PC-9 (cell line): ENCODE measurements around the gene ANKRD9. TPM values are rescaled to one million over a fixed set of nuclear protein-coding genes. Genes with fewer than 3 reads are reported as not detected.
A peak's percentile ranks its signal among the peaks of the same experiment; 100 is the strongest.

Experiments
- BruUV-seq: library from RNA; stranded (reverse); fragments of 400-500 nt; replicated peaks from 2 replicates; lab custom pipeline; 2021; lab: Mats Ljungman, UMichigan
- CTCF ChIA-PET: fragments of 300-600 bp; sonication (Branson Sonifier 250); formaldehyde crosslinking; loops from one replicate; lab custom pipeline; 2022; ENCODE audit warnings: antibody characterized with exemption; lab: Charles Lee
- POLR2A ChIA-PET: fragments of 300-600 bp; sonication (Branson Sonifier 250); formaldehyde crosslinking; loops from one replicate; lab custom pipeline; 2022; ENCODE audit warnings: antibody characterized with exemption; ENCODE audit not compliant: unreplicated experiment; lab: Charles Lee
- DNase-seq, 2 experiments: peaks; one replicate each; pipeline versions ENCODE4 v3.0.0 to v3.0.0-alpha.2; 2015 to 2022; ENCODE audit warnings: mixed read lengths in 1 of 2
- H2AFZ ChIP-seq: fragments of 200-600 bp; sonication (generic); 2 replicates; pipeline ENCODE4 v1.8.1; 2017; ENCODE audit warnings: antibody characterized with exemption
- H3F3A ChIP-seq: fragments of 200-600 bp; sonication (generic); 2 replicates; pipeline ENCODE4 v1.8.1; 2017; ENCODE audit warnings: antibody characterized with exemption, mild to moderate bottlenecking, low read depth; ENCODE audit not compliant: insufficient read depth
- H3K27ac ChIP-seq: fragments of 200-600 bp; sonication (generic); 2 replicates; pipeline ENCODE4 v1.6.1; 2016; ENCODE audit warnings: mixed run types
- H3K27me3 ChIP-seq: fragments of 200-600 bp; sonication (generic); 2 replicates; pipeline ENCODE4 v1.6.1; 2016; ENCODE audit warnings: low read depth, mixed run types; ENCODE audit not compliant: insufficient read depth
- H3K36me3 ChIP-seq: fragments of 200-600 bp; sonication (generic); 2 replicates; pipeline ENCODE4 v1.6.1; 2016; ENCODE audit warnings: low read depth, mixed run types
- H3K4me1 ChIP-seq: fragments of 200-600 bp; sonication (generic); replicated peaks from 2 replicates; pipeline ENCODE4 v1.6.1; 2016; ENCODE audit warnings: mixed run types; ENCODE audit not compliant: insufficient read depth
- H3K4me2 ChIP-seq: fragments of 200-600 bp; sonication (generic); 2 replicates; pipeline ENCODE4 v1.6.1; 2017; ENCODE audit warnings: mixed run types
- H3K4me3 ChIP-seq: fragments of 200-600 bp; sonication (generic); 2 replicates; pipeline ENCODE4 v1.6.1; 2016; ENCODE audit warnings: mixed run types
- H3K79me2 ChIP-seq: fragments of 200-600 bp; sonication (generic); 2 replicates; pipeline ENCODE4 v1.6.1; 2017; ENCODE audit warnings: low read depth, mixed run types
- H3K9me2 ChIP-seq: fragments of 200-600 bp; sonication (generic); 2 replicates; pipeline ENCODE4 v1.8.1; 2017; ENCODE audit warnings: mild to moderate bottlenecking; ENCODE audit not compliant: insufficient read depth
- H3K9me3 ChIP-seq: fragments of 200-600 bp; sonication (generic); 2 replicates; pipeline ENCODE4 v1.8.1; 2016; ENCODE audit warnings: low read depth; ENCODE audit not compliant: insufficient read depth
- H4K20me1 ChIP-seq: fragments of 200-600 bp; sonication (generic); 2 replicates; pipeline ENCODE4 v1.8.1; 2017; ENCODE audit not compliant: insufficient read depth
- CTCF ChIP-seq: fragments of 200-600 bp; sonication (generic); conservative IDR thresholded peaks from 2 replicates; pipeline ENCODE4 v1.6.1; 2017; ENCODE audit warnings: mixed run types, antibody characterized with exemption, mild to moderate bottlenecking, moderate library complexity
- EZH2 ChIP-seq: fragments of 200-600 bp; sonication (generic); IDR thresholded peaks from 2 replicates; pipeline ENCODE4 v1.8.0; 2017; ENCODE audit warnings: antibody characterized with exemption, low read depth
- intact Hi-C: fragments of 100-400 bp; cut with micrococcal nuclease; formaldehyde crosslinking; loops from one replicate; pipeline ENCODE4 v1.10.0; 2022; ENCODE audit not compliant: unreplicated experiment
- total RNA-seq: library from RNA; stranded (reverse); gene quantifications from 2 replicates; pipeline ENCODE4 v1.2.3, GENCODE V29; 2021

ANKRD9 gene
- total RNA-seq, 1 experiment from 2014 or later: 44.6 TPM

- ChIA-PET POLR2A (interaction anchor here (0.6 kb wide), 1 partner anchor 59 kb away, joined by 3 read pairs; no protein-coding TSS in a partner anchor), CTCF (no interaction called here)
- peaks cover 33% of the 10 kb centered on the region for H3F3A ChIP-seq
- DNase-seq: peak; percentile 39 to 87
- no peak overlapping the region for H3K4me3 ChIP-seq
- no peaks in the 10 kb centered on the region for H3K36me3 ChIP-seq
- no peaks in the 10 kb centered on the region for H3K9me2 ChIP-seq
- no peaks in the 10 kb centered on the region for H3K27me3 ChIP-seq
- no peak overlapping the region for H2AFZ ChIP-seq
- peak overlapping the region; percentile 0; the same call in 1 of the 2 replicates for H3K4me2 ChIP-seq
- peaks cover 43% of the 10 kb centered on the region for H3K4me1 ChIP-seq
- no peaks in the 10 kb centered on the region for H3K9me3 ChIP-seq
- H3K27ac ChIP-seq: peak overlapping the region; percentile 55
- intact Hi-C loops: no loop called here
- H4K20me1 ChIP-seq: no peaks in the 10 kb centered on the region
- BruUV-seq: no TSS peak
- H3K79me2 ChIP-seq: no peaks in the 10 kb centered on the region
- TF ChIP-seq CTCF (no peak), EZH2 (no peak)
Measured at GRCh38 chr14:102532204-102532658, 22.7 kb upstream of the ANKRD9 start.

GRCh38 chr14:102530828-102531478 is 21.4 kb upstream of the ANKRD9 start:
- Histone ChIP-seq H3K4me1 (peaks cover 55% of the 10 kb centered on the region), H3K27ac (0 out of 2 replicates have a peak overlapping the region, but pooled peaks have one; percentile 8), H3K9me3 (no peaks in the 10 kb centered on the region), H4K20me1 (no peaks in the 10 kb centered on the region), H3K79me2 (peaks cover 6% of the 10 kb centered on the region; the same call in 1 of the 2 replicates), H3K4me2 (no peak overlapping the region), H3F3A (peaks cover 46% of the 10 kb centered on the region), H3K9me2 (no peaks in the 10 kb centered on the region), H3K36me3 (no peaks in the 10 kb centered on the region), H2AFZ (no peak overlapping the region), H3K27me3 (no peaks in the 10 kb centered on the region), H3K4me3 (no peak overlapping the region)
- no TSS peak for BruUV-seq
- peak; percentile 28 to 55 for DNase-seq
- intact Hi-C loops: no loop called here
- TF ChIP-seq EZH2: no peak
- no peak for TF ChIP-seq CTCF
- CTCF ChIA-PET: interaction anchor here (1.0 kb wide), 1 partner anchor 166 kb away, joined by 3 read pairs; no protein-coding TSS in a partner anchor
- POLR2A ChIA-PET: interaction anchor here (0.5 to 1.1 kb wide), 8 partner anchors 19 to 741 kb away, joined by 3 to 17 read pairs (median 4); no protein-coding TSS in a partner anchor

GRCh38 chr14:102528431-102529170 is 19.0 kb upstream of the ANKRD9 start:
- Histone ChIP-seq H3K4me1 (peaks cover 72% of the 10 kb centered on the region), H3K27me3 (no peaks in the 10 kb centered on the region), H3K4me3 (no peak overlapping the region), H3K9me2 (no peaks in the 10 kb centered on the region), H4K20me1 (no peaks in the 10 kb centered on the region), H3F3A (peaks cover 59% of the 10 kb centered on the region), H3K36me3 (no peaks in the 10 kb centered on the region), H2AFZ (no peak overlapping the region), H3K4me2 (peak overlapping the region; percentile 55), H3K9me3 (no peaks in the 10 kb centered on the region), H3K79me2 (peaks cover 6% of the 10 kb centered on the region; the same call in 1 of the 2 replicates), H3K27ac (peak overlapping the region; percentile 93)
- DNase-seq: no peak
- ChIA-PET POLR2A (interaction anchor here (0.5 to 0.8 kb wide), 4 partner anchors 20 to 889 kb away, joined by 3 to 6 read pairs (median 4); no protein-coding TSS in a partner anchor), CTCF (interaction anchor here (0.6 to 0.7 kb wide), 6 partner anchors 21 to 692 kb away, joined by 3 to 10 read pairs (median 3); no protein-coding TSS in a partner anchor)
- no TSS peak for BruUV-seq
- intact Hi-C loops: loop anchor here (5.0 to 10.0 kb wide), 4 partner anchors 486 to 1016 kb away; no protein-coding TSS in a partner anchor
- no peak for TF ChIP-seq CTCF
- no peak for TF ChIP-seq EZH2
